Gastrocnemius medialis (tissue), 4 donors: Measurements from ENCODE around the gene NIFK.

Experiments used
- POLR2A ChIP-seq, 2 donors: fragments of 450-650 bp; IDR thresholded peaks; one replicate each; pipeline ENCODE4 v1.6.1; 2017; ENCODE audit warnings: antibody characterized with exemption in 2 of 2, mild to moderate bottlenecking in 2 of 2, moderate library complexity in 2 of 2
- TF ChIP-seq, protein P1 (sequence below), 5 experiments: fragments of 450-650 bp in 3 of 5; fragments of 200-600 bp in 2 of 5; sonication (generic) in 2 of 5; IDR thresholded peaks in 4 of 5; conservative IDR thresholded peaks in 1 of 5; 1 replicate in 4 of 5; 2 replicates in 1 of 5; pipeline ENCODE4 v1.5.1; 2016 to 2019; ENCODE audit warnings: antibody characterized with exemption in 5 of 5, mild to moderate bottlenecking in 3 of 5, moderate library complexity in 3 of 5

DNA sequence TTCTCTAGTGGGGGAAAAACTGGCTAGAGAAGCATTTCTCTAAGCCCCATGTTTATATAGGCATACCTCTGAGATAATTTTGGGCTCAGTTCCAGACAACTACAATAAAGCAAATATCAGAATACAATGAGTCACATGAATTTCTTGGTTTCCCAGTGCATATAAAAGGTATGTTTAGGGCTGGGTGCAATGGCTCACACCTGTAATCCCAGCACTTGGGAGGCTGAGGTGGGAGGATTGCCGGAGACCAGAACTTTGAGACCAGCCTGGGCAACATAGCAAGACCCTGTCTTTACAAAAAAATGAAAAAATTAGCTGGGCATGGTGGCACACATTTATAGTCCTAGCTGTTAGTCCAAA, 41.0 kb upstream of the NIFK start:
- TF ChIP-seq, protein P1, sequence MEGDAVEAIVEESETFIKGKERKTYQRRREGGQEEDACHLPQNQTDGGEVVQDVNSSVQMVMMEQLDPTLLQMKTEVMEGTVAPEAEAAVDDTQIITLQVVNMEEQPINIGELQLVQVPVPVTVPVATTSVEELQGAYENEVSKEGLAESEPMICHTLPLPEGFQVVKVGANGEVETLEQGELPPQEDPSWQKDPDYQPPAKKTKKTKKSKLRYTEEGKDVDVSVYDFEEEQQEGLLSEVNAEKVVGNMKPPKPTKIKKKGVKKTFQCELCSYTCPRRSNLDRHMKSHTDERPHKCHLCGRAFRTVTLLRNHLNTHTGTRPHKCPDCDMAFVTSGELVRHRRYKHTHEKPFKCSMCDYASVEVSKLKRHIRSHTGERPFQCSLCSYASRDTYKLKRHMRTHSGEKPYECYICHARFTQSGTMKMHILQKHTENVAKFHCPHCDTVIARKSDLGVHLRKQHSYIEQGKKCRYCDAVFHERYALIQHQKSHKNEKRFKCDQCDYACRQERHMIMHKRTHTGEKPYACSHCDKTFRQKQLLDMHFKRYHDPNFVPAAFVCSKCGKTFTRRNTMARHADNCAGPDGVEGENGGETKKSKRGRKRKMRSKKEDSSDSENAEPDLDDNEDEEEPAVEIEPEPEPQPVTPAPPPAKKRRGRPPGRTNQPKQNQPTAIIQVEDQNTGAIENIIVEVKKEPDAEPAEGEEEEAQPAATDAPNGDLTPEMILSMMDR (IDR thresholded peaks at IDR 0.05 in 4 of 5, conservative IDR thresholded peaks at IDR 0.05 in 1 of 5): no peak
- TF ChIP-seq POLR2A (IDR thresholded peaks at IDR 0.05): no peak
